HG03280 (cell line): ENCODE results near the gene TMEM91.
"Not testable (repeated sequence)": the region's sequence is repeated elsewhere in the genome, so short reads cannot be mapped to it uniquely, and the experiment has no call there.

Experiments used
- ATAC-seq: cut with Tn5 transposase; IDR thresholded peaks from one replicate; pipeline ENCODE4 v1.9.1; 2021; ENCODE audit warnings: mild to moderate bottlenecking, moderate library complexity; ENCODE audit not compliant: unreplicated experiment

The TMEM91 gene

DNA sequence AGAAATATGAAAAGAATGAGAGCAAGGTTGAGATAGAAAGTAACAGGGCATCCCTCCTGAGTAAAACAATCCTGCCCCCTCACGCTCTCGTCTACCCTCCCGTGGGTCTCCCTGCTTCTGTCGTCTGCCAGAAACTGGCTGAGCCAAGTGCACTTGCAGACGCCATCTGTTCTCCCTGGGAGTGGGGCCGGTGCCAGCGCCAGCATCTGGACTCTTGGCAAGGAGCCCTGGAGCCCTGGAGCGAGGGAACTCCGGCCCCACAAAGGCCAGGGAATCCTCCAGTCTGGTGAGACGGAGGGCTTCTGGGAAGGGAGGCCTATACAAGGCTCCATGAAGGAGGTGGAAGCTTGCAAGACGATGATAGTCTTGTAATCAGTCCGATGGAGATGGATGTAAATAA is 2.3 kb upstream of the TMEM91 start:
- ATAC-seq: no peak

DNA sequence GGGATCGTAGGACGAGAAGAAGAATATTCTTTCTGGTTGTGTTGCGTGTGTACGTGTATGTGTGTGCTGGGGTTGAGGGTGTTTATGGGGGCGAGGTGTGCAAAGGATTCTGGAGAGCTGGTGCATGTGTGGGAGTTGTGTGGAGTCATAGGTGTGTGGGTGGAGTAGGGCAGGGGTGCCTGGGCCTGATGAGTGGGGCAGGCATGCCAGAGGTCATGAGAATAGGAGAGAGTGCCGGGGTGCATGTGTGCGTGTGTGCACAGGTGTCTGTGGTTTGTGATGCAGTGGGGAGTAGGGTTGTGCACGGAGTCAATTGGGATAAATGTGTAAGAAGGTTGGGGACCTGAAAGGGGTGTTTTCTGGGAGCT is 649 bp downstream of the TMEM91 start:
- no peak for ATAC-seq

GRCh38 chr19:41377977-41378709 is 1.8 kb downstream of the TMEM91 start:
- ATAC-seq: no peak

- ATAC-seq: not testable (repeated sequence)
These were observed 5.2 kb downstream of the TMEM91 start for GRCh38 chr19:41381536-41381935.

GRCh38 chr19:41384351-41384750 is 8.0 kb downstream of the TMEM91 start:
- ATAC-seq: no peak

DNA sequence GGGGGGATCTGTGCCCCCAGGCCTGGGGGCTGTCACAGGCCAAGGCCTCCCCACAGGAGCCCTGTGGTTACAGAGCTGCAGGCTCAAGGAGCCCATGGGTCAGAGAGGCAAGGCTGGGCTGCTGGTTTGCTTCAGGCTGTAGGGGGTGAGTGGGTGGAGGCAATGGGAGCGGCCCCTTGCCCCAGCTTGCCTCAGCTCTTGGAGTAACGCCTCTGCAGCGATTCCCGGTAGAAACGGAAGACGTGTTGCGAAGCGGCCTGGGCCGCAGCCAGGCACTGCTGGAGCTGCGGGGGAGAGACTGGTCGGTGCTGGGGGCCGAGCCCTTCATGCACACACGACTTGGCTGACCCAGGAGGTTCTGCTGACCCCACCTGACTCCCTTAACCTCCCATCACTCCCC is 10.1 kb downstream of the TMEM91 start:
- no peak for ATAC-seq

GRCh38 chr19:41391618-41392017 is 15.3 kb downstream of the TMEM91 start:
- no peak for ATAC-seq

DNA sequence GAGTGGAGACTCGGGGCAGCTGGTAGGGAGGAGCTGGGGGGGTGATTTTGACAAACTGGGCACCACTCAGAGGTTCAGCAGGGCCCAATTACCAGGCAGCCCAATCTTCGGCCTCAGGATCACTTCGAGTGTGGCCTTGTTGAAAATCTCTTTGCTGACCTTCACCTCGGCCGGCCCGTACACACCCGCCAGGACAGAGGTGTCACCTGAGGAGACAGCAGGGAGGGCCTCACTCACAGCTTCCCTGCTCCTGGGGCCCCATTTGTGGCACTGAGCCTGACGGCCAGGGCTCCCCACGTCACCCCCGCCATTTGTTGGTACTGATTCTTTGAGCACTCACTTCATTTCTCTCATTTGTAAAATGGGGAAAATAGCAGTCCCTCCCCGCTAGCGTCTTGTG is 16.4 kb downstream of the TMEM91 start:
- ATAC-seq: no peak

GRCh38 chr19:41395355-41395754 is 19.0 kb downstream of the TMEM91 start:
- ATAC-seq: no peak

- ATAC-seq: peak; percentile 95
These were observed 21.0 kb downstream of the TMEM91 start, which contains the start of the genes BCKDHA and EXOSC5 for GRCh38 chr19:41397086-41398049. TSS of gene BCKDHA (plus strand) at chr19:41397818. CDS start at chr19:41397828, 10 bp downstream. TSS of gene EXOSC5 (minus strand) at chr19:41397359. CDS start at chr19:41397328, 31 bp downstream.

- no peak for ATAC-seq
These were observed 21.7 kb downstream of the TMEM91 start for GRCh38 chr19:41398050-41398418.

DNA sequence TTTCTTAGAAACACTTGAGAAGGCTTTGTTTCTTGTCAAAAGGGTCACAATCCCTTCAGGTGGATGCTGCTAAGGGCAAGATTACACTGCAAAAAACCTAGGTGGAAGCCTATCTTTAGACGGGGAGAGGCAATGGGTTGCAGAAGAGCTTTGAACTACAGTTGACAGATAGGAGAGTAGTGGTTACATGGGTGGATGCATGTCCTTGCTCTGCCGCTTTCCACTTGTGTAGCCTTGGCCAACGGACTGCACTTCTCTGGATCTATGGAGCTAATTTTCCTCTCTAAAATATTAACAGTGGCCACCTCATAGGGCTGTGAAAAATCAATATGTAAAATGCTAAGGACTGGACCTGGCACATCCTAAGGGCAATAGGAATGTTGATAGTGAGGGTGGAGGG is 22.3 kb downstream of the TMEM91 start:
- ATAC-seq: no peak

- ATAC-seq: no peak
These were observed 22.8 kb downstream of the TMEM91 start for GRCh38 chr19:41399091-41399490.

DNA sequence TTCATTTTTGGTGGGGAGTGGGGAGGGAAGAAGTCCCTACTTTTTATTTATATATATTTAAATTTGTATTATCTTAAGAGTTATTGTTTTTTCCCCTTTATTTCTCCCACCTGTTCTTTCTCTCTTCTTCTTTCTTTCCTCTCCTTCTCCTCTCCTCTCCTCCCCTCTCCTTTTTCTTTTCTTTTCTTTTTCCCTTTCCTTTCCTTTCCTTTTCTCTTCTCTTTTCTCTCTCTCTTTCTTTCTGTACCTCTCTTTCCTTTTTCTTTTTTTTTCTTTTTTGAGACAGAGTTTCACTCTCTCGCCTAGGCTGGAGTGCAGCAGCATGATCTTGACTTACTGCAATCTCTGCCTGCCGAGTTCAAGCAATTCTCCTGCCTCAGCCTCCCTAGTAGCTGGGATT is 23.2 kb downstream of the TMEM91 start:
- ATAC-seq: no peak

GRCh38 chr19:41401483-41401882 is 25.1 kb downstream of the TMEM91 start:
- ATAC-seq: no peak

GRCh38 chr19:41402010-41402409 is 25.7 kb downstream of the TMEM91 start:
- ATAC-seq: no peak

DNA sequence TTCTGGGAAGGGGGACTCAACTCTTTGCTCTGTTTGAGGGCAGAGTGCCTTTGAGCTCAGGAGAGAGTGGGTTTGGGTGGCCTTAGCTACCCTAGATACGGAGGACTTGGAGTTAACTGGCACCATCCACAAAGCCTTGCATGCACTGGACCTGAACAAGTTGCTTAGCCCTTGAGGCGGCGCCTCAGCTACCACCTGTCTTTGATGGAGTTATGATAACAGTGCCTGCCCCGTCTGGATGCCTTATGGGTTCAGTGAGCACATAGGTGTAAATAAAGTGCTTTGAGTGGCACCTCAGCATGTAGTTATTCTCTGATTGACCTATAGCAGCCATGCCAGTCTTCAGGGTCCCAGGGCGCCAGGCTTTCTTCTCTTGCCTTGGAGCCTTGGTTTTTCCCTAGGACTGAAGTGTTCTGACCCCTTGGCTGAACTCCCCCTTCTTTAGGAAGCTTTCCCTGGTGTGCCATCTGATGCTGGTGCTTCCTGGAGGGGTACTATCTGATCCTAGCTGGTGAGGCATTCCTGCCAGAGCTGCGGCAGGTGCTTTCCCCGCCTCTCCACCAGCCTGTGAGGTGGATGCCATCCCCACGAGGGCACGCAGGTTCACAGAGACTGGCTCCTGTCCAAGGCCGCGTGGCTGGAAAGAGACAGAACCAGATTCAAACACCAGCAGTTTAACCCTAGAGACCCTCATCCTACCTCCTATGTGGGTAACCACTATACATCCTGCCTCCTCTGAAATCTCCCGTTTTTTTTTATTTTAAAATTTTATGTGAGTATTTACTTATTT is 27.0 kb downstream of the TMEM91 start:
- no peak for ATAC-seq

DNA sequence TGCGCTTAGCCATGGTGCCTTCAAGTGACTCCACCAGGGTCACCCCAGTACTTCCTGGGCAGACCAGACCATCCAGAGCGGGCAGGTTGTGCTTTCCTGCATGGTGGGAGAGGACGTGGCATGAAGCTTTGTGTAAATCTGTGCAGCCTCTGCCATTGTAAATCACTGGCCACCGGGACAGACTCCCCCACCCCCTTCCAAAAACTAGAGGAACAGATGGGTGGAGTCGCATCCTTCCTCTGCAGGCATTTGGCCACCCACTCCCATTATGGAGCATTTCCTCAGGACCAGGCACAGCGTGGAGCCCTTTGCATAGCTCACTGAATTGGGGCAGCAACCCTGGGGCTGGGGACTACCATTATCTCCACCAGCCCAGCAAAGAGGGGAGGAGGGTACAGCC is 29.4 kb downstream of the TMEM91 start:
- no peak for ATAC-seq

DNA sequence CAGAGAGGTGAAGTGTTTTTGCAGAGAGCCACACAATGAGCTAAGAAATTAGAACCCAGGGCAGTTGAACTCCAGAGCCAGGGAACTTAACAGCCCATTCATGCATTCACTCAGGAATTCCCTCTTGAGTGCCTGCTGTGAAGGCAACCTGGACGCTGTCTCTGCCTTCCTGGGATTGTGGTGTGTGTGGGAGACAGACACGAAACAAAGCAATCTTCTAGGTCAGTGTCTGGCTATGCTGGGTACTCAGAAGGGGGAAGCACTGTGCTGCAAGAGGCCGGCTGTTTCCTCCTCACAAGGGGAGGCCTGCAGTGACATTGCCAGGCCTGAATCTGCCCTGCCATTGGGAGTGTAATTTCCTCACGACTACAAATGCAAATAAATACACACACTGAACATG is 30.9 kb downstream of the TMEM91 start:
- no peak for ATAC-seq

DNA sequence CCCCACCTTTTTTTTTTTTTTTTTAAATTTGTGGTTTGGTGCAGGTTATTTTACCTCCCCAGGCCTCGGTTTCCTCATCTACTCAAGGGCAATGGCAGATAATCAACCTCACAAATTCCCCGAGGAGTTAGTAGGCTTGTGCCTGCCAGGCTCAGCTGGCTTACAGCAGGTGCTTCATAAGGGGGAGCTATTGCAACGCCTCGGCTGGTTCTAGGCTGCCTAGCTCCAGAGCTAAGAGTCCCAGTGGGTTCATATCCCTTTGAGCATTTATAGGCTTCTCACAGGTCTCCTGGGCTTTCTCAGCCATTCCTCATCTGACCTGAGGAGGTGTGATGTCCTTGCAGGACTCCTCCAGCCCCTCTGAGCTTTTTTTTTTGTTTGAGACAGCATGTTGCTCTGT is 31.9 kb downstream of the TMEM91 start:
- ATAC-seq: no peak

- not testable (repeated sequence) for ATAC-seq
These were observed 32.5 kb downstream of the TMEM91 start for GRCh38 chr19:41408846-41409245.
